Measurements from ENCODE around the gene F2RL2.

GRCh38 chr5:76582230-76583162 lies 40.7 kb downstream of the F2RL2 start:
- TF ChIP-seq CTCF (IDR thresholded peaks at IDR 0.05), result no peak
- no peak for TF ChIP-seq REST (IDR thresholded peaks at IDR 0.05; ENCODE audit: insufficient read depth in 1 of 2, low read depth in 2 of 2, low read length in 1 of 2)
- no peak for TF ChIP-seq SIN3A (IDR thresholded peaks at IDR 0.05; ENCODE audit: borderline replicate concordance, insufficient read depth, low read depth, low read length)
